ENCODE data around the gene RPL7A. TPM values are rescaled to one million over a fixed set of nuclear protein-coding genes. Genes with fewer than 3 reads are reported as not detected.

Gene RPL7A
- total and polyA plus RNA-seq, 3 donors from 2014 or later: 856 to 1,924 (median 1,453) TPM

GRCh38 chr9:133353548-133353947 lies 5.5 kb downstream of the RPL7A start:
- H3K36me3 ChIP-seq (ENCODE audit: low read depth, missing control alignments): no peaks in the 10 kb centered on the region
- 61 to 75% methylated on average over 5 of the region's 5 CpGs for WGBS, 2 donors
- no peak for DNase-seq

GRCh38 chr9:133354766-133355165 lies 6.7 kb downstream of the RPL7A start:
- Histone ChIP-seq H3K27me3 (no peaks in the 10 kb centered on the region), H3K4me1 (peaks cover 21% of the 10 kb centered on the region), H3K4me3 (no peak overlapping the region), H3K36me3 (ENCODE audit: low read depth, missing control alignments) (no peaks in the 10 kb centered on the region), H3K27ac (no peak overlapping the region), H3K9me3 (no peaks in the 10 kb centered on the region)
- 78 to 80% methylated on average over 5 to 7 of the region's 7 CpGs for WGBS, 2 donors
- intact Hi-C loops (cut with DNase I; ENCODE audit: low total_unique reads): no loop called here
- no peak for DNase-seq
- TF ChIP-seq CTCF (IDR thresholded peaks at IDR 0.05) (no peak), POLR2A (IDR thresholded peaks at IDR 0.05) (no peak)

More at GRCh38 chr9:133353548-133353947, 5.5 kb downstream of the RPL7A start:
- Histone ChIP-seq H3K4me1 (peaks cover 30% of the 10 kb centered on the region), H3K9me3 (no peaks in the 10 kb centered on the region), H3K27ac (no peak overlapping the region), H3K27me3 (no peaks in the 10 kb centered on the region), H3K4me3 (no peak overlapping the region)
- TF ChIP-seq CTCF (IDR thresholded peaks at IDR 0.05) (no peak), POLR2A (IDR thresholded peaks at IDR 0.05) (no peak)
- intact Hi-C loops (cut with DNase I; ENCODE audit: low total_unique reads): no loop called here

GRCh38 chr9:133355881-133356357 lies 7.9 kb downstream of the RPL7A start:
- intact Hi-C loops (cut with DNase I; ENCODE audit: low total_unique reads): no loop called here
- no peak for DNase-seq
- WGBS, 2 donors: 0% methylated on average over 16 to 25 of the region's 31 CpGs

GRCh38 chr9:133356391-133357091 lies 8.5 kb downstream of the RPL7A start, which contains the start of the genes SURF1 and SURF2:
SURF1 (minus strand) TSS chr9:133356487; CDS start chr9:133356453, 34 bp downstream.
SURF2 (plus strand) TSS chr9:133356550; CDS start chr9:133356593, 43 bp downstream.
- H3K27ac ChIP-seq: peak within 1 kb of the TSS; percentile 13 to 45
- no peaks in the 10 kb centered on the region for H3K27me3 ChIP-seq
- H3K36me3 ChIP-seq (ENCODE audit: low read depth, missing control alignments): no peaks in the 10 kb centered on the region
- DNase-seq: peak; percentile 93
- TF ChIP-seq POLR2A (IDR thresholded peaks at IDR 0.05) (no peak), CTCF (IDR thresholded peaks at IDR 0.05) (no peak)
- no peaks in the 10 kb centered on the region for H3K9me3 ChIP-seq
- peak within 1 kb of the TSS; percentile 81 to 83 for H3K4me3 ChIP-seq
- intact Hi-C loops (cut with DNase I; ENCODE audit: low total_unique reads): no loop called here
- peaks cover 20% of the 10 kb centered on the region for H3K4me1 ChIP-seq
- 1% methylated on average over 25 to 67 of the region's 78 CpGs for WGBS, 2 donors

More at GRCh38 chr9:133355881-133356357, 7.9 kb downstream of the RPL7A start:
- H3K4me1 ChIP-seq: peaks cover 20% of the 10 kb centered on the region
- H3K4me3 ChIP-seq: peak overlapping the region; percentile 81 to 83
- H3K36me3 ChIP-seq (ENCODE audit: low read depth, missing control alignments): no peaks in the 10 kb centered on the region
- TF ChIP-seq CTCF (IDR thresholded peaks at IDR 0.05) (no peak), POLR2A (IDR thresholded peaks at IDR 0.05) (no peak)
- H3K9me3 ChIP-seq: no peaks in the 10 kb centered on the region
- H3K27me3 ChIP-seq: no peaks in the 10 kb centered on the region
- H3K27ac ChIP-seq: peak overlapping the region in 1 of 2 donors; percentile 45
